Measurements from ENCODE around the gene SIVA1.

The SIVA1 gene

GRCh38 chr14:104798300-104799243 is 45.6 kb downstream of the SIVA1 start:
- no peak for DNase-seq

GRCh38 chr14:104799244-104800014 is 46.5 kb downstream of the SIVA1 start:
- no peak for DNase-seq

- DNase-seq, result peak; percentile 85
Observed at GRCh38 chr14:104800015-104800770, 47.2 kb downstream of the SIVA1 start.

- peak; percentile 74 for DNase-seq
Observed at GRCh38 chr14:104800771-104801519, 48.0 kb downstream of the SIVA1 start, which contains the start of gene ZBTB42. ZBTB42 (plus strand) TSS chr14:104801101; CDS start chr14:104801198, 97 bp downstream.

- no peak for DNase-seq
Observed at GRCh38 chr14:104801520-104802393, 48.8 kb downstream of the SIVA1 start.

GRCh38 chr14:104802394-104803184 is 49.6 kb downstream of the SIVA1 start:
- DNase-seq, result no peak

GRCh38 chr14:104803280-104803911 is 50.4 kb downstream of the SIVA1 start:
- DNase-seq, result no peak

- no peak for DNase-seq
Observed at GRCh38 chr14:104803912-104804410, 51.0 kb downstream of the SIVA1 start.

- DNase-seq, result no peak
Observed at GRCh38 chr14:104804481-104805325, 51.8 kb downstream of the SIVA1 start.

- DNase-seq, result no peak
Observed at GRCh38 chr14:104805326-104805678, 52.4 kb downstream of the SIVA1 start.

GRCh38 chr14:104805941-104806624 is 53.1 kb downstream of the SIVA1 start:
- DNase-seq, result no peak

GRCh38 chr14:104806625-104807465 is 53.9 kb downstream of the SIVA1 start:
- DNase-seq, result no peak

- DNase-seq, result no peak
Observed at GRCh38 chr14:104808456-104808855, 55.5 kb downstream of the SIVA1 start.

Measured in stimulated activated CD8-positive, alpha-beta memory T cell treated with anti-CD3 and anti-CD28 coated beads, Interleukin-4, amount 100 ng/mL, for 48 hours (primary cell).